Measurements from ENCODE around the gene SERGEF. TPM values are rescaled to one million over a fixed set of nuclear protein-coding genes. Genes with fewer than 3 reads are reported as not detected.

SERGEF gene
- total RNA-seq, 1 experiment from 2014 or later, result 31.4 TPM

DNA sequence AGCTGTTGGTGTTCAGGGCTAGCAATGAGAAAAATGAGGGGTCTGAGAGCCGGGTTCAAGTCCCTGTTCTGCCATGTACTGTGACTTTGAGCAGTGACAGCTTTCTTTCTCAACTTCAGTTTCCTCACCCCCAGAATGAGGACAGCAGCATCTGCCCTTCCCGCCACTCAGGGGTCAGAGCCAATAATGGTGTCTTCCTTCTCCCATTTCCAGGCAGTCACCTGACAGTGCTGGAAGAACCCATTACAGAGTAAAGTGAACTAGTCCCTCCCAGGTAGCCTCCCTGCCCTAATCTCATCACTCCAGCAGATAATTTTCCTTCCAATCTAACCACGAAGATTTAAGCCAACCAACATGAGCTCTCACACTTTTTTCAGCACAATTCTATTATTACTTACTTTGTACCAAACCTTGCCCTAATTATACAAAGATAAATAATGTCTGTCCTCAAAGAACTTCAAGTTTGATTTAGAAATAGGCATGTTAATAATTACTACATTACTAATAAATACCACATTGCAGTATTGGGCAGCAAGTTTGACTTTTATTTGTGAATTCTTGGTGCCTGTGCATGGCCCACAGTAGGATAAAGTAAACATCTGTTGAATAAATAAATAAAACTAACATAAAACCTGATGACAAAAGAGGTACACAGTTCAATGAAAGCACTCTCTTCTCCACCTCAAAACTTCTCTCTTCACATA, 61.0 kb downstream of the SERGEF start:
- H3K14ac ChIP-seq (ENCODE audit: insufficient read depth, low read length), result no peak overlapping the region
- H4K8ac ChIP-seq (replicated peaks; ENCODE audit: insufficient read length, low read depth, low read length), result no peak overlapping the region
- no peaks in the 10 kb centered on the region for H4K20me1 ChIP-seq (ENCODE audit: control insufficient read depth, insufficient read depth, insufficient read length)
- no peak overlapping the region for H2AK5ac ChIP-seq (ENCODE audit: insufficient read length, low read length)
- H3K56ac ChIP-seq (ENCODE audit: insufficient read length, low read depth, low read length), result no peak overlapping the region
- H3K4me1 ChIP-seq (ENCODE audit: insufficient read depth, low read length), result no peaks in the 10 kb centered on the region
- TF ChIP-seq, protein P1, sequence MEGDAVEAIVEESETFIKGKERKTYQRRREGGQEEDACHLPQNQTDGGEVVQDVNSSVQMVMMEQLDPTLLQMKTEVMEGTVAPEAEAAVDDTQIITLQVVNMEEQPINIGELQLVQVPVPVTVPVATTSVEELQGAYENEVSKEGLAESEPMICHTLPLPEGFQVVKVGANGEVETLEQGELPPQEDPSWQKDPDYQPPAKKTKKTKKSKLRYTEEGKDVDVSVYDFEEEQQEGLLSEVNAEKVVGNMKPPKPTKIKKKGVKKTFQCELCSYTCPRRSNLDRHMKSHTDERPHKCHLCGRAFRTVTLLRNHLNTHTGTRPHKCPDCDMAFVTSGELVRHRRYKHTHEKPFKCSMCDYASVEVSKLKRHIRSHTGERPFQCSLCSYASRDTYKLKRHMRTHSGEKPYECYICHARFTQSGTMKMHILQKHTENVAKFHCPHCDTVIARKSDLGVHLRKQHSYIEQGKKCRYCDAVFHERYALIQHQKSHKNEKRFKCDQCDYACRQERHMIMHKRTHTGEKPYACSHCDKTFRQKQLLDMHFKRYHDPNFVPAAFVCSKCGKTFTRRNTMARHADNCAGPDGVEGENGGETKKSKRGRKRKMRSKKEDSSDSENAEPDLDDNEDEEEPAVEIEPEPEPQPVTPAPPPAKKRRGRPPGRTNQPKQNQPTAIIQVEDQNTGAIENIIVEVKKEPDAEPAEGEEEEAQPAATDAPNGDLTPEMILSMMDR (conservative IDR thresholded peaks at IDR 0.05), result no peak
- no peaks in the 10 kb centered on the region for H3K27me3 ChIP-seq (ENCODE audit: insufficient read depth, low read length)
- H3K79me1 ChIP-seq (ENCODE audit: insufficient read depth, low read depth, low read length, poor library complexity, severe bottlenecking), result no peaks in the 10 kb centered on the region
- H3K9me3 ChIP-seq (ENCODE audit: control insufficient read depth, low read depth, low read length), result no peaks in the 10 kb centered on the region
- H3K9ac ChIP-seq (ENCODE audit: extremely low read depth, insufficient read length, low read length), result no peak overlapping the region
- no peak overlapping the region for H3K4me2 ChIP-seq (ENCODE audit: insufficient read depth, insufficient read length, low read length)
- no CpG with 5 or more reads among the region's 3 CpGs for WGBS (ENCODE audit: extremely low coverage, insufficient read length, low lambda C conversion rate)
- no peak overlapping the region for H3K4ac ChIP-seq (ENCODE audit: low read depth, low read length)
- no peaks in the 10 kb centered on the region for H3K27me3 Mint-ChIP-seq (ENCODE audit: low read depth)
- H3K18ac ChIP-seq (ENCODE audit: insufficient read length, low read depth, low read length), result no peak overlapping the region
- H3K36me3 Mint-ChIP-seq (ENCODE audit: insufficient read depth in 1 of 3, low read depth in 3 of 3), result peaks cover 0 to 3% (median 0%) of the 10 kb centered on the region in 3 experiments; a peak in 2 of 7 replicates
- no peak overlapping the region for H4K5ac ChIP-seq (ENCODE audit: insufficient read length, low read depth, low read length)
- H2BK5ac ChIP-seq (ENCODE audit: insufficient read length, low read length), result no peak overlapping the region
- DNase-seq, result no peak
- no peaks in the 10 kb centered on the region for H3K79me2 ChIP-seq (ENCODE audit: insufficient read depth, low read length)
- no peak overlapping the region for H4K91ac ChIP-seq (ENCODE audit: insufficient read length, low read depth, low read length)
- no peaks in the 10 kb centered on the region for H3K23me2 ChIP-seq (ENCODE audit: insufficient read length, low read depth, low read length, poor library complexity, severe bottlenecking)
- no peaks in the 10 kb centered on the region for H3K4me1 Mint-ChIP-seq
- no peak overlapping the region for H2BK12ac ChIP-seq (ENCODE audit: insufficient read length, low read depth, low read length)
- H3K27ac Mint-ChIP-seq, result no peak overlapping the region
- H2AFZ ChIP-seq (ENCODE audit: low read length), result no peak overlapping the region
- no peak overlapping the region for H3K4me3 Mint-ChIP-seq
- H2BK15ac ChIP-seq (ENCODE audit: low read depth, low read length), result no peak overlapping the region
- H3K27ac ChIP-seq (ENCODE audit: insufficient read length, low read depth, low read length), result no peak overlapping the region
- H3T11ph ChIP-seq (ENCODE audit: low read length), result no peak overlapping the region
- no peak overlapping the region for H2BK20ac ChIP-seq (ENCODE audit: low read depth, low read length, poor library complexity, severe bottlenecking)
- no peak overlapping the region for H2BK120ac ChIP-seq (ENCODE audit: low read depth, low read length, poor library complexity, severe bottlenecking)
- H3K23ac ChIP-seq (ENCODE audit: insufficient read length, low read depth, low read length), result no peak overlapping the region
- no peaks in the 10 kb centered on the region for H3K9me3 Mint-ChIP-seq
